Muscle of back (tissue), 11 donors: Measurements from ENCODE around the gene CLPTM1L. TPM values are rescaled to one million over a fixed set of nuclear protein-coding genes. Genes with fewer than 3 reads are reported as not detected.
"Not testable (repeated sequence)": the region's sequence is repeated elsewhere in the genome, so short reads cannot be mapped to it uniquely, and the experiment has no call there.

Experiments used
- DNase-seq, 3 donors: peaks; one replicate each; pipeline versions ENCODE4 v3.0.0 to v3.0.0-alpha.2; 2013
- polyA plus RNA-seq, 10 donors: library from polyadenylated mRNA; unstranded; fragments of 120-200 nt; gene quantifications; one replicate each; pipeline ENCODE4 v1.2.1, GENCODE V29; 2013; ENCODE audit not compliant: insufficient read length in 10 of 10

The CLPTM1L gene
- polyA plus RNA-seq, 10 donors, result 48.2 to 73.3 (median 56.0) TPM

GRCh38 chr5:1382248-1382700, 37.4 kb upstream of the CLPTM1L start:
- no peak for DNase-seq

- no peak for DNase-seq
Observed at GRCh38 chr5:1381370-1382247, 36.7 kb upstream of the CLPTM1L start.

- peak in 2 of 3 donors; percentile 34 to 42 for DNase-seq
Observed at GRCh38 chr5:1380910-1381309, 36.0 kb upstream of the CLPTM1L start.

- peak in 2 of 3 donors; percentile 23 to 64 for DNase-seq
Observed at GRCh38 chr5:1380011-1380817, 35.3 kb upstream of the CLPTM1L start.

- no peak for DNase-seq
Observed at GRCh38 chr5:1378866-1379659, 34.2 kb upstream of the CLPTM1L start.

GRCh38 chr5:1378096-1378495, 33.2 kb upstream of the CLPTM1L start:
- DNase-seq, result no peak

GRCh38 chr5:1376981-1377380, 32.1 kb upstream of the CLPTM1L start:
- peak in 2 of 3 donors; percentile 14 to 34 for DNase-seq

GRCh38 chr5:1375871-1376810, 31.2 kb upstream of the CLPTM1L start:
- DNase-seq, result no peak

GRCh38 chr5:1374679-1375055, 29.8 kb upstream of the CLPTM1L start:
- peak in 1 of 3 donors; percentile 14 for DNase-seq

GRCh38 chr5:1374030-1374678, 29.3 kb upstream of the CLPTM1L start:
- no peak for DNase-seq

GRCh38 chr5:1371972-1372342, 27.1 kb upstream of the CLPTM1L start:
- not testable (repeated sequence) for DNase-seq

GRCh38 chr5:1371218-1371971, 26.5 kb upstream of the CLPTM1L start:
- DNase-seq, result no peak

- no peak for DNase-seq
Observed at GRCh38 chr5:1370006-1370405, 25.1 kb upstream of the CLPTM1L start.

- DNase-seq, result no peak
Observed at GRCh38 chr5:1368756-1369155, 23.9 kb upstream of the CLPTM1L start.

GRCh38 chr5:1368236-1368635, 23.3 kb upstream of the CLPTM1L start:
- no peak for DNase-seq

GRCh38 chr5:1367149-1367548, 22.2 kb upstream of the CLPTM1L start:
- DNase-seq, result no peak

GRCh38 chr5:1366514-1366913, 21.6 kb upstream of the CLPTM1L start:
- DNase-seq, result no peak

- DNase-seq, result no peak
Observed at GRCh38 chr5:1364211-1364610, 19.3 kb upstream of the CLPTM1L start.

GRCh38 chr5:1363581-1363980, 18.7 kb upstream of the CLPTM1L start:
- DNase-seq, result no peak

GRCh38 chr5:1363160-1363559, 18.3 kb upstream of the CLPTM1L start:
- DNase-seq, result no peak
